ENCODE data around the gene CST7.

The CST7 gene

DNA sequence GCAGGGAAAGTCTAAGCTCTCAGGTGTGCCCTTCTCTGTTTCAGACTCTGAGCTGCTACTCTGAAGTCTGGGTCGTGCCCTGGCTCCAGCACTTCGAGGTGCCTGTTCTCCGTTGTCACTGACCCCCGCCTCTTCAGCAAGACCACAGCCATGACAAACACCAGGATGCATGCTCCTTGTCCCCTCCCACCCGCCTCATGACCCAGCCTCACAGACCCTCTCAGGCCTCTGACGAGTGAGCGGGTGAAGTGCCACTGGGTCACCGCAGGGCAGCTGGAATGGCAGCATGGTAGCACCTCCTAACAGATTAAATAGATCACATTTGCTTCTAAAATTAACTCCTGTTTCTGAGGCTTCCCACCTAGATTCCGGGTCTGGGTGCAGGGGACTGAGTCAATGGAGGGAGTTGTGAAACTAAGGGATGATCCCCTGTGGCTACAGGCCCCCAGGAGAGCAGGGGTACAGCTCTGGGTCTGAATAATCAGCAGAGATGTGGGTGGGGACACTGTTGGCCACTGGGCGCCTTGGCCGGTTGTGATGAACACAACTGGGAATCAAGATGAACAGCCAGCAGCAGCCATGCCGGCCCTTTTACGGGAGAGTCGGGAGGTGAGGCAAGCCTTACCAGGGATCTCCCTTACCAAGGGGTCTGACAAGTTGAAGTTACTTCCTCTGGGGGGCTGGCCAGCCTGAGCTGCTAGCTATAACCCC lies 10.7 kb downstream of the CST7 start:
- H3K4me3 Mint-ChIP-seq, result no peak overlapping the region
- no peak for DNase-seq
- H3K27me3 Mint-ChIP-seq, result no peaks in the 10 kb centered on the region
- ATAC-seq (replicated peaks), result no peak
- H3K9me3 Mint-ChIP-seq, result no peaks in the 10 kb centered on the region
- no peak overlapping the region for H3K27ac Mint-ChIP-seq
- peaks cover 61 to 71% of the 10 kb centered on the region in 2 donors for H3K36me3 Mint-ChIP-seq
- H3K4me1 Mint-ChIP-seq, result peaks cover 17 to 25% of the 10 kb centered on the region in 2 donors

DNA sequence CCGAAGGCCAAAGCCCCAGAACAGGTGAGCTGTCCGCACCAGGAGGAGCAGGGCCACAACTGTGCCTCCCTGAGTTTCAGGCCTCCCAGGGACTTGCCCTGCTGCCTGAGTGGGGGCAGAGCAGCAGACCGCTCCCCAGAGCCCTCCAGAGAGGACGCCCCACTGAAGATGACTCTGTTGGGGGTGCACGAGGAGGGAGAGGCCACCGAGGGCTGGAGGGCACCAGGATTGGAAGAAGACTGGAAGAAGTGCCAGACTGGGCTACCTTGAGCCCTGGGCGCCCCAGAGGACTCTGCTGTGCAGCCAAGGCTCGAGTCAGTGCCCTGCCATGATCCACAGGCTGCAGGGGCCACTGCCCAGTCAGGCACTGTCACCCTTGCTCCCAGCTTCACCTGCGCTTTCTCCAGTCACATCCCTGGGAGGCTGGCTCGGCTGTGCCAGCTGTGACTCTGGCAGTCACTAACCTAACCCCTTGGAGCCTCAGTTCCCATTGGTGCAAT lies 11.3 kb downstream of the CST7 start:
- DNase-seq (no peak), ATAC-seq (replicated peaks) (no peak)
- Mint-ChIP-seq H3K27ac (no peak overlapping the region), H3K27me3 (no peaks in the 10 kb centered on the region), H3K4me3 (no peak overlapping the region), H3K9me3 (no peaks in the 10 kb centered on the region), H3K36me3 (peaks cover 67 to 72% of the 10 kb centered on the region in 2 donors), H3K4me1 (peaks cover 18 to 25% of the 10 kb centered on the region in 2 donors)

DNA sequence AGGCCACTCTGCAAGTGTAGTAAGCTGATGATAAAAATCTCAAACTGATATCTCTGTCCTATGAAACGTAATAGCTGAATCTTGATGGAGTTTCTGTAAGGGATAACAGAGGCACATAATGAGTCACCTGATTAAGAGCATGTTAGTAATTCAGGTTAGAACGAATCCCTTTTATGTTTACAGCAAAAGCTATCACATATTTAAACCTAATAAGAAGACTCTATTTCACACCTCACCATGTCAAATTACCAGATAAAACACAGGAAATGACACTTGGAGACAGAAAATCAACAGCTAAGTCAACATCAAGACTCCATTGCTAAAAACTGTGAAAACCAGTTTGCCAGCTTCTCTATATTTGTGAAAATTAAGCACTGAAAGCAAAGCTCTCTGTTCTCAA lies 11.8 kb downstream of the CST7 start:
- no peak for ATAC-seq (replicated peaks)
- peaks cover 67 to 72% of the 10 kb centered on the region in 2 donors for H3K36me3 Mint-ChIP-seq

DNA sequence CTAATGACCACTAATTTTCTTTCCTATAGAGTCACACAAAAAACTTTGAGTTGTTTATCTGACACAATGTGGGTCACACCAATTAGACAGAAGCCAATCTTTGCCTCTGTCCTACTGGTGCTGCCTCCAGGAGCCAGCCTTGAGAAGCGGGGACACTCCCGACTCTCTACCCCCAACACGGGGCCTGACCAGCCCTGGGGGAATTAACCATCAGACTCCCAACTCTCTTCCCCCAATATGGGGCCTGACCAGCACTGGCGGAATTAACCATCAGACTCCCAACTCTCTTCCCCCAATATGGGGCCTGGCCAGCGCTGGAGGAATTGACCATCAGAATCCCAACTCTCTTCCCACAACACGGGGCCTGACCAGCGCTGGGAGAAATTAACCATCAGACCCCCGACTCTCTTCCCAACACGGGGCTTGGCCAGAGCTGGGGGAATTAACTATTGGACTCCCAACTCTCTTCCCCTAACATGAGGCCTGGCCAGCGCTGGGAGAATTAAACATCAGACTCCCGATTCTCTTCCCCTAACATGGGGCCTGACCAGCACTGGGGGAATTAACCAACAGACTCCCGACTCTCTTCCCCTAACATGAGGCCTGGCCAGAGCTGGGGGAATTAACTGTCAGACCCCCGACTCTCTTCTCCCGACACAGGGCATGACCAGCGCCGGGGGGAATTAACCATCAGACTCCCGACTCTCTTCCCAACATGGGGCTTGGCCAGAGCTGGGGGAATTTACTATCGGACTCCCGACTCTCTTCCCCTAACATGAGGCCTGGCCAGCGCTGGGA lies 12.5 kb downstream of the CST7 start:
- no peaks in the 10 kb centered on the region for H3K9me3 Mint-ChIP-seq
- ATAC-seq (replicated peaks), result no peak
- no peak overlapping the region for H3K4me3 Mint-ChIP-seq
- H3K4me1 Mint-ChIP-seq, result peaks cover 11 to 16% of the 10 kb centered on the region in 2 donors
- DNase-seq, result no peak
- H3K27ac Mint-ChIP-seq, result peak overlapping the region; percentile 31
- H3K36me3 Mint-ChIP-seq, result peaks cover 69 to 73% of the 10 kb centered on the region in 2 donors
- no peaks in the 10 kb centered on the region for H3K27me3 Mint-ChIP-seq

More for the DNA sequence above, 11.8 kb downstream of the CST7 start:
- Mint-ChIP-seq H3K9me3 (no peaks in the 10 kb centered on the region), H3K4me3 (no peak overlapping the region), H3K27me3 (no peaks in the 10 kb centered on the region), H3K27ac (peak overlapping the region; percentile 7), H3K4me1 (peaks cover 15 to 22% of the 10 kb centered on the region in 2 donors)
- no peak for DNase-seq

DNA sequence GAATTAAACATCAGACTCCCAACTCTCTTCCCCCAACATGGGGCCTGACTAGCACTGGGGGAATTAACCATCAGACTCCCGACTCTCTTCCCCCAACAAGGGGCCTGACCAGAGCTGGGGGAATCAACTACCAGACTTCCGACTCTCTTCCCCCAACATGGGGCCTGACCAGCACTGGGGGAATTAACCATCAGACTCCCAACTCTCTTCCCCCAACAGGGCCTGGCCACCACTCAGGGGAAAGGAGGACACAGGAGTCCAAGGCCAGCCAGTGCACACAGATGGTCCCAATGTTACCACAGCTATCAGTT lies 13.1 kb downstream of the CST7 start:
- Mint-ChIP-seq H3K27me3 (no peaks in the 10 kb centered on the region), H3K36me3 (peaks cover 70 to 73% of the 10 kb centered on the region in 2 donors), H3K4me1 (peaks cover 11 to 16% of the 10 kb centered on the region in 2 donors), H3K9me3 (no peaks in the 10 kb centered on the region), H3K4me3 (no peak overlapping the region), H3K27ac (peak overlapping the region; percentile 31)
- no peak for ATAC-seq (replicated peaks)
- DNase-seq, result no peak

DNA sequence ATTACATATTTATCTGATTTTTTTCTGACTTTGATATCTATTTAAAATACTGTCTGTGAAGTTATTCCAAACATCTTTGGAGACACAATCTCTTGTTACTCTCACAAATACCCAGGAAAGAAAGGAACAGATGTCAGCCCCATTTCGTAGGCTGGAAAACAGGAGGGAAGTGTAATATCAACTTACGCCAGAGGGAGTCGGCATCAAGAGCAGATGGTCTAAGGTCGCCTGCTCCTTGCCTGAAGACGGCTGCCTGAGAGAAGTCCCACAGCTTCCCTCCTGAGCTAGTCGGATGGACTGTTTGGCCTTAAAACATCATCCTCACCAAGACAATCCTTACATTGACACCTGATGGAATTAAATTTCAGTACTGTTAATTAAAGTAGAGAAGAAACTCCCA lies 13.4 kb downstream of the CST7 start:
- no peak for ATAC-seq (replicated peaks)
- Mint-ChIP-seq H3K9me3 (no peaks in the 10 kb centered on the region), H3K27me3 (no peaks in the 10 kb centered on the region), H3K4me3 (no peak overlapping the region), H3K27ac (no peak overlapping the region), H3K36me3 (peaks cover 71 to 75% of the 10 kb centered on the region in 2 donors), H3K4me1 (peaks cover 11 to 16% of the 10 kb centered on the region in 2 donors)
- DNase-seq, result no peak

DNA sequence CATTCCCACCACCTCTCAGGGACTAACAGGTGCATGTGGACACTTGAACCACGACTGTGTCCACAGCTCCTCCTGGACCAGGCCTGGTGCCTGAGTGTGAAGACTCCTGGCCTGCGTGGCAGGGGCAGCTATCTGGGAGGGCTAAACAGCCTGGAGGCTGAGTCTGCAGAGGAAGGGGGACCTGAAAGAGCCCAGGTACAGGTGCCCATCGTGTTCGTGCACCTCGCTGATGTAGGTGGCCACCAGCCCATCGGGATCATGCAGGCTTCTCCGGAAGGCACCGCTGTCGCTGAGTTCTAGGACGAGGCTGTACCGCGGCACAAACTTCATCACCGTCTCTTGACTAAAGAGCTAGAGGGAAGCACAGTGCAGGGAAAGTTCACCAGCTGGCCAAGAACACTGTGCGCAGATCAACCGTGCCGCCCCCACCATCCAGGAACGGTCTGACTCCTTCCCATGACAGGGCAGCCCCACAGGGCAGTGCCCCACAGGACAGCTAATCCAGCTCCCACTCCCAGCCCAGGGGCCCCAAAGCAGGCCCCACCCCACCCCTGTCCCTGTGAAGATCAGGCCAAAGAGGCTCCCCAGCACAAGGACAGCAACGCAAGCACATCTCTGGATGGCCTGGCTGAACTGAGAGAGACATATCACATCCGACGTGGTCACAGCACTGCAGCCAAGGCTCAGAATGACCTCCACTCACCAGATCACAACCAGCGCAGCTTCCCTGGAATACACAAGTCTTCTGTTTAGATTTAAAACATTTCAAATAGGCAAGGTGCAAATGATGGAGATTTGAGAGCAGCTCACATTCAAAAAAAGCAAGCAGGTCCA lies 14.8 kb downstream of the CST7 start:
- ATAC-seq (replicated peaks), result no peak
- peak overlapping the region; percentile 42 for H3K27ac Mint-ChIP-seq
- DNase-seq, result no peak
- peaks cover 13 to 16% of the 10 kb centered on the region in 2 donors for H3K4me1 Mint-ChIP-seq
- no peaks in the 10 kb centered on the region for H3K9me3 Mint-ChIP-seq
- H3K4me3 Mint-ChIP-seq, result no peak overlapping the region
- no peaks in the 10 kb centered on the region for H3K27me3 Mint-ChIP-seq
- peaks cover 74 to 81% of the 10 kb centered on the region in 2 donors for H3K36me3 Mint-ChIP-seq

DNA sequence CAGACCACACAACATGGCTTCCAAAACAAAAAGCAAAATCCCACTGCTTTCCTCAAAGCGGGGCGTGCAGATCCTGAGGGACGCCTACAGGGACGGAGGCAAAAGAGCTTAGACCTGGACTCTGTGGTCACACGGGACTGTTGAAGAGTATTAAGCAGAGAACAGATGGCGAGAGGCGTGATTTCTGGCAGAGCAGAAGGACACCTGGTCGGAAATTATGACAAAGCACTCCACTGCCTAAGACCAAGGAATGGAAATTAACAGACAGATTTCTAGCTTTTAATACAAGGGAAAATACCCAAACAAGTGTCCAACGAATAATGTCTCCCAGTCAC lies 15.4 kb downstream of the CST7 start:
- ATAC-seq (replicated peaks), result peak; percentile 42 to 80
- H3K27me3 Mint-ChIP-seq, result no peaks in the 10 kb centered on the region
- H3K36me3 Mint-ChIP-seq, result peaks cover 80 to 86% of the 10 kb centered on the region in 2 donors
- peaks cover 13 to 16% of the 10 kb centered on the region in 2 donors for H3K4me1 Mint-ChIP-seq
- no peak overlapping the region for H3K4me3 Mint-ChIP-seq
- DNase-seq, result no peak
- H3K27ac Mint-ChIP-seq, result no peak overlapping the region
- no peaks in the 10 kb centered on the region for H3K9me3 Mint-ChIP-seq

- no peaks in the 10 kb centered on the region for H3K27me3 Mint-ChIP-seq
- peak in 1 of 2 donors; percentile 20 for ATAC-seq (replicated peaks)
- H3K4me1 Mint-ChIP-seq, result peaks cover 16 to 22% of the 10 kb centered on the region in 2 donors
- H3K4me3 Mint-ChIP-seq, result peak overlapping the region in 1 of 2 donors; percentile 43
- H3K36me3 Mint-ChIP-seq, result peaks cover 81 to 88% of the 10 kb centered on the region in 2 donors
- H3K27ac Mint-ChIP-seq, result peak overlapping the region; percentile 5
- no peak for DNase-seq
- H3K9me3 Mint-ChIP-seq, result no peaks in the 10 kb centered on the region
Observed at GRCh38 chr20:24965065-24965919, 16.2 kb downstream of the CST7 start.

- no peak for DNase-seq
- ATAC-seq (replicated peaks), result no peak
- no peak overlapping the region for H3K4me3 Mint-ChIP-seq
- H3K9me3 Mint-ChIP-seq, result no peaks in the 10 kb centered on the region
- peaks cover 20 to 30% of the 10 kb centered on the region in 2 donors for H3K4me1 Mint-ChIP-seq
- no peaks in the 10 kb centered on the region for H3K27me3 Mint-ChIP-seq
- H3K36me3 Mint-ChIP-seq, result peaks cover 79 to 87% of the 10 kb centered on the region in 2 donors
- H3K27ac Mint-ChIP-seq, result no peak overlapping the region
Observed at GRCh38 chr20:24966317-24967012, 17.4 kb downstream of the CST7 start.

DNA sequence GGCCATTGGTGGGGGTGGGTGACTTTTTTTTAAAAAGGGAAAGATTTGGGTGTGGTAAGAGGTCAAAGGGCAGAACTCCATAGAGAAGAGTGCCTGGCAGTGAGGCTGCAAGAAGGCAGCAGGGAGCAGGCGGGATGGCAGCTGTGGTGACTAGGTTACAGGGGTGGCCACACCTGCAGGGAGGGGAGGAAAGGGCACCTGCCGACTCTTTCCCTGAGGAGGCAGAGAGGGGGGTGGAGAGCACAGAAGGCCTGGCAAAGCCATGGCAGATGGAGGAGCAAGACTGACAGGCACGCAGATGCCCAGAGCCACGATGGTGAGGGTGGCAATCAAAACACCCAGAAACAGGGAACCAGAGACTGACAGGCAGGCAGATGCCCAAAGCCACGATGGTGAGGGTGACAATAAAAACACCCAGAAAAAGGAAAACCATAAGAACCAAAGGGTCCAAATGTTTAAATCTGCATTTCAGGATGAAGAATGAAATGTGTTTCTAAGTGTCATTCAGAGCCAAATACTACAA lies 19.3 kb downstream of the CST7 start:
- ATAC-seq (replicated peaks) (no peak), DNase-seq (no peak)
- peaks cover 64 to 71% of the 10 kb centered on the region in 2 donors for H3K36me3 Mint-ChIP-seq
- H3K4me1 Mint-ChIP-seq, result peaks cover 20 to 30% of the 10 kb centered on the region in 2 donors
- no peak overlapping the region for H3K4me3 Mint-ChIP-seq
- H3K9me3 Mint-ChIP-seq, result no peaks in the 10 kb centered on the region
- no peaks in the 10 kb centered on the region for H3K27me3 Mint-ChIP-seq
- H3K27ac Mint-ChIP-seq, result no peak overlapping the region

GRCh38 chr20:24969186-24970029 lies 20.3 kb downstream of the CST7 start:
- peaks cover 68 to 69% of the 10 kb centered on the region in 2 donors for H3K36me3 Mint-ChIP-seq
- peaks cover 18 to 26% of the 10 kb centered on the region in 2 donors for H3K4me1 Mint-ChIP-seq
- H3K4me3 Mint-ChIP-seq, result no peak overlapping the region
- H3K27me3 Mint-ChIP-seq, result no peaks in the 10 kb centered on the region
- no peak for ATAC-seq (replicated peaks)
- H3K9me3 Mint-ChIP-seq, result no peaks in the 10 kb centered on the region
- no peak overlapping the region for H3K27ac Mint-ChIP-seq
- no peak for DNase-seq

Data from stimulated activated naive B cell treated with anti-CD40 and anti-IgM and Interleukin-4, amounts not matched to agents 10 μg/mL and 1 μg/mL and 100 μg/mL, for 72 hours (primary cell).